Astrocyte (in vitro differentiated cells and primary cell): ENCODE data around the gene SALL2.

ENCODE experiments used
- CTCF ChIP-seq: IDR thresholded peaks from 2 replicates; pipeline ENCODE4 v1.5.1; 2011; ENCODE audit warnings: low read depth, mild to moderate bottlenecking, inconsistent platforms, low read length, moderate library complexity; ENCODE audit not compliant: insufficient read depth
- EZH2 ChIP-seq: IDR thresholded peaks from 2 replicates; pipeline ENCODE4 v1.6.1; 2012; ENCODE audit warnings: mild to moderate bottlenecking, low read length, inconsistent platforms; ENCODE audit not compliant: insufficient read depth

DNA sequence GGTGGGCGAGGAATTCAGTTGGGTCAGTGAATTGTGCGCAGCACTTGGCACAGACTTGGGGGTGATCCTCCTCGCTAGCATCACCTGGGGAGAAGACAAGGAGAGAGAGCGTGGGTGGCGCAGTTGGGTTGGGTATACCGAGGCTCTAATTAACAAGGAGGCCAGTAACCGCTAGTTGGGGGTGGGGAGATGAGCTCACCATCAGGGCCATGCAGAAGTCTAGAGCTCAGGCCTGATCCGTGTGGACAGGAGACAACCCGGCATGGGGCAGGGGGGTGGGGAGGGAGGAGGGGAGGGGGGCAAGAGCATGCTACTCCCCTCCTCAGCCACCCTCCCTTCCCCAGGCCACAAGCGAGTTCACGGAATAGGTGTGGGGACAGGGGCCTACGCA is 580 bp downstream of the SALL2 start:
- TF ChIP-seq CTCF, result no peak
- TF ChIP-seq EZH2, result no peak
